ENCODE data around the gene AOPEP.

- no peak for TF ChIP-seq IRF1 (CRISPR knock-in tag; IDR thresholded peaks at IDR 0.05)
- TF ChIP-seq CTCF (IDR thresholded peaks at IDR 0.05), result no peak
- TF ChIP-seq ESRRA (CRISPR knock-in tag; IDR thresholded peaks at IDR 0.05; ENCODE audit: borderline replicate concordance), result no peak
- TF ChIP-seq NFYB (CRISPR knock-in tag; conservative IDR thresholded peaks at IDR 0.05; ENCODE audit: low read depth), result no peak
- no peak for TF ChIP-seq ZBTB43 (CRISPR knock-in tag; IDR thresholded peaks at IDR 0.05)
Observed at GRCh38 chr9:94931036-94931633, 204.6 kb downstream of the AOPEP start.

Measured in WTC11 (cell line).